IPS DF 4.7 (cell line): ENCODE results near the gene SERPINA10.
"Not testable (repeated sequence)": the region's sequence is repeated elsewhere in the genome, so short reads cannot be mapped to it uniquely, and the experiment has no call there.

Experiments
- DNase-seq: peaks from one replicate; pipeline ENCODE4 v3.0.0-alpha.2; 2013; ENCODE audit warnings: low spot score; ENCODE audit errors: extremely low read depth

SERPINA10 gene

DNA sequence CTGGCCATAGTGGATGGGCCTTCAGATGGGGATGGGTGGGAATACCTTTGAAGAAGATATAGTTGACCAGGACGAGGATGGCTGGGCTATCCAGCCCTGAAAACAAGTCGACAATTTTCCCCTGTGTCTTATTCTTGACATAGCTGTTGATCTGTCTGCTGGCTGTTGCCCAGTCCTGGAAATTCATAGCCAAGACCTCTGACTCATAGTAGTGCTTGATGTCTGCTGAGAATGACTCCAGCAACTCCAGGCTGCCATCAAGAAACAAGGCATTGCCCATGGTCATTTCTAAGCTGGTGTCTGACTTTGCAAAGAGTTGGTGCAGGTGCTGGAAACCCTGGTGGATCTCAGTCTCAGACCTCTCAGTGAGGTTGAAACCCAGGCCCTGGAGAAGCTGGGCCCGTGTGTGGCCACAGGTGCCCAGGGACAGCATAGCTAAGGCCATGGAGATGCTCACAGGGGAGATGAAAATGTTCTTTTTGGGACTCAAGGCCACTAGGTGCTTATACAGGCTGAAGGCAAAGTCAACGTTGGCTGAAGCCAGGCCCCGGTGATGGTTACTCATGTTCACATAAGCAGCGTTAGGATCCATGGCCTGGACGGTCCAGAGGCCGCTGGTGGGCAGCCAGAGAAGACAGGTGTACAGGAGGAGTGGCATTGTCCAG, 21.1 kb upstream of the SERPINA10 start:
- DNase-seq, result no peak

DNA sequence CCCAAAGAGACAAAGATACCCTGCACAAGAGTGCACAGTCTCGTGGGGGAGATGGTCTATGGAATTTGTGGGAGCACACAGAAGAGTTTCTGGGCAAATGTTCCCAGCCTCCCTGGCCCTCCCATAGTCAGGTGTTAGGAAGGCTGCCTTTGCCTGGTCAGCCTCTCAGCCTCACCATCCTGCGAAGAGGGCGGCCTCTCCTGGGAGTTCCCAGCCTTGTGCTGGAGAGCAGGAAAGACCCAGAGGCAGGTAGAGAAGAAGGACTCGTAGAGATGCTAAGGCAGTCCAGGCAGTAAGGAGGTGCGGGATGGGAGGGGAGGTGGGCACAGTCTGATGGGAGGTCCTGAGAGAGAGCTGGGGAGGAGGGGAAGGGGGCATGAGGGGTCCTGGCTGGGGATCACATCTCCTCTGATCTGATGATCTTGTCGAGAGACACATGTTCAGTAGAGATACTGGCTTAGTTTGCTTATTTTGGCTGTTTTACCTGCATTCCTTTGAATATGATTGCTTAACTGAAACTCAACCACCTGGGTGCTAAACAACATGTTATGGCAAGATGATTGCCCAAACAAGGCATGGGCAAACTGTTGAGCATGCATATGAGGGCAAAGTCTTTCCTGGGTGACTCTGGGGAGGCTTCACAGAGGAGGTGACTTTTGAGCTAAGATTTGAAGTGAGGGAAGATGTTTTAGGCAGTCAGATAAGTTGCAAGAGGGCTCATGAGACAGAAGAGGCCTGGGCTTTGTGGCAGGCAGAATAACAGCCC, 19.6 kb upstream of the SERPINA10 start:
- DNase-seq, result no peak

- no peak for DNase-seq
Observed at GRCh38 chr14:94310248-94310647, 17.2 kb upstream of the SERPINA10 start.

- no peak for DNase-seq
Observed at GRCh38 chr14:94309721-94310120, 16.7 kb upstream of the SERPINA10 start.

DNA sequence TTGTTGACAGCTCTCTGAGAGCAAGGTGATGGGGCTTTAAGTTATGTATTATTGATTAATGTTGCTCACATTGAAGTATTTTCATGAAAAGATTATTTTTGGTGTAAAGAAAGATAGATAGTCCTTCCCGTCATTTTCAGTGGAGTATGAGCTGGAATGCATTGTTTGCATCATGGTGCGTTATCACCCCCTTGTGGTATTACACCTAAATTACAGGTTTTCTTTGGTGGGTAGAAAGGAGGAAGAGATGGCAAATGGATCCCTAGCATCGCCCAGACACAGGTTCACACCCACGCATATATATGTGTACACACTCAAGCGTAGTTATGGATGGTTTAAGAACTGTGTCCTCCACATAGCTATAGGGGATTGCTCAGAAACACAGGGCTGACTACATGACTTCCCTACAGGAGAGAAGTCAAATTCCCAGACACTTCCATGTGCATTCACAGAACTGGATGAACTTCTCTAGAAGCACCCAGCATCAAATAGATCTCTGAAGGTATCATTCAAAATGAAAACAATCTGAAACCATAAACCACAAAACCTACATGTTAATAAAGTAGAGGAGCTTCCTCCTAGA, 14.4 kb upstream of the SERPINA10 start:
- peak; percentile 49 for DNase-seq

GRCh38 chr14:94306047-94306978, 13.2 kb upstream of the SERPINA10 start:
- DNase-seq, result no peak

DNA sequence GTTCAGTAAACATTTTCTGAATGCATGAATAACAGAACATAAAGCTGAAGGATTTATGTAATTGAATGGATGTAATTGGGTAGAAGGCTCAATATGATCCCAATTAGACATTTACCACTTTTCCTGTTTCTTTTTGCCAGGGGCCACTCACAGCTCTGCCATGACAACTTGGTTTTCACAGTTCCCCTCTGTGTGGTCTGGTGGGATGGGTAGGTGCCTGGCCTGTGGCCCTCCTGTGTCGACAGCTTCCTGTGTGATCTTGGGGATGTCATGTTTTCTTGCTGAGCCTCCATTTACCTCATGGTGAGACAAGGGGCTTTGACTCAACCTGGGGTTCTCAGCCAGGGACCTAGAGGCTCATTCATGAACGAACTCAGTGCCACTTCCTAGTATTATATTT, 12.6 kb upstream of the SERPINA10 start:
- no peak for DNase-seq

- DNase-seq, result no peak
Observed at GRCh38 chr14:94304243-94304642, 11.2 kb upstream of the SERPINA10 start.

DNA sequence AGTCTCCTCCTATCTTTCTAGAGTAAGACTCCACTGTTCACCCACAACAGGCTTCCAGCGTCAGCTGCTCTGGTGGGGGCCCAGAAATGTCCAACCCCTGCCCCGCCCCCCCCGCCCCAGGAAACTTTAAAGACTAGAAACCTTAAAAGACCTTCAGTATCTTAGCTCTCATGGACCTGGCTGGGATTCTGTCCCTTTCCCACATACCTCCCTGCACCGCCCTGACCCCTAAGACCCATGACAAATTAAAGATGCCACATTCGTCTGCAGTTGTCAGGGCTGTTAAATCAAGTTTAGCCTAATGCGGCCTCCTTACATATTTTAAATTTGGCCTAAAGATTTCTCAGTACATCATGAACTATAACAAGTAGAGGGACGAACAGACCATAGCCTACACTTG, 10.0 kb upstream of the SERPINA10 start:
- no peak for DNase-seq

DNA sequence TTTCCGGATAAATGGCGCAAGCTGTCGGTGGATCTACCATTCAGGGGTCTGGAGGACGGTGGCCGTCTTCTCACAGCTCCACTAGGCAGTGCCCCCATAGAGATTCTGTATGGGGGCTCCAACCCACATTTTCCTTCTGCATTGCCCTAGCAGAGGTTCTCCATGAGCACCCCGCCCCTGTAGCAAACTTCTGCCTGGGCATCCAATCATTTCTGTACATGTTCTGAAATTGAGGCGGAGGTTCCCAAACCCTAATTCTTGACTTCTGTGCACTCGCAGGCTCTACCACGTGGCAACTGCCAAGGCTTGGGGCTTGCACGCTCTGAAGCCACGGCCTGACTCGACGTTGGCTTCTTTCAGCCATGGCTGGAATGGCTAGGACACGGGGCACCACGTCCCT, 5.1 kb upstream of the SERPINA10 start:
- DNase-seq, result no peak

DNA sequence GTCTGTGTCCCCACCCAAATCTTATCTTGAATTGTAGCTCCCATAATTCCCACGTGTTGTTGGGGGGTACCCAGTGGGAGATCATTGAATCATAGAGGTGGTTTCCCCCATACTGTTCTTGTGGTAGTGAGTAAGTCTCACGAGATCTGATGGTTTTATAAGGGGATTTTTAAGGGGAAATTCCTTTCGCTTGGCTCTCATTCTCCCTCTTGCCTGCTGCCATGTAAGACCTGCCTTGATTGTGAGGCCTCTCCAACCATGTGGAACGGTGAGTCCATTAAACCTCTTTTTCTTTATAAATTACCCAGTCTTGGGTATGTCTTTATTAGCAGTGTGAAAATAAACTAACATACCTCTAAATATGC, 3.1 kb upstream of the SERPINA10 start:
- not testable (repeated sequence) for DNase-seq

DNA sequence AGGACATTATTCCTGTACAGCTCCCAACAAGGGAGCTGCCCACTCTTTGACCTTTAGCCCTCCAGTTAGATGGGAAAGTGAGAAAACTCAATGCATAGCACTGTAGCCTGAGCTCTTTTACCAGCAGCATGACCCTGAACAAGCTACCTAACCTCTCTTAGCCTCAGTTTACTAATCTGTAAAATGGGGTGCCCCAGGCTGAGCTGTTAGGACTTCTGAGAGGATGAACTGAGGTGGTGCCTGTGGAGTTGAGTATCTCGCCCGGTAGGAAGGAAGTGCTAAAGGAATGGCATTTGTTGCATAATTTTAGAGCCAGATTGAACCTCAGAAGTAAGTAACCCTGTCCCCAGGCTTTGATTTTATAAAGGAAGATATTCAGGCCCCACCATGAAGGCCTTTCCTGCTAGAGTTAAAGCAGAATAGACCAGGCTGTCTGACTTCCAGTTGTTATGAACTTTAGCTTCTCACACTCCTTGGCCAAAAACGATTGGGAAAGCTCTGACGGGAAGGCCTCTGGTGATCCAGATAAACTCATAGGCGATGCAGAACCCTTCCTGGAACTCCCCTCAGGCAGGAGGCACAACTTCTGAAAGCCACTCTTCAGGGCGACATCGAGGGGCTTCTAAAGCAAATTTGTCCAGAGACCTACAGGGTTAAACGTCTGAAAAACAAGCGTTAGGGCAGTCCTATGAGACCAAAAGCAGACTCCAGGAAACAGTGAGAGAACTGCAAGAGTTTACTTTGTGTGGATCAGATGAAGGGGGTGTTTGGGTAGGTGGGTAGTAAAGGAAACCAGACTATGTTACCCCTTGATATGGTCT, 2.5 kb upstream of the SERPINA10 start:
- no peak for DNase-seq

DNA sequence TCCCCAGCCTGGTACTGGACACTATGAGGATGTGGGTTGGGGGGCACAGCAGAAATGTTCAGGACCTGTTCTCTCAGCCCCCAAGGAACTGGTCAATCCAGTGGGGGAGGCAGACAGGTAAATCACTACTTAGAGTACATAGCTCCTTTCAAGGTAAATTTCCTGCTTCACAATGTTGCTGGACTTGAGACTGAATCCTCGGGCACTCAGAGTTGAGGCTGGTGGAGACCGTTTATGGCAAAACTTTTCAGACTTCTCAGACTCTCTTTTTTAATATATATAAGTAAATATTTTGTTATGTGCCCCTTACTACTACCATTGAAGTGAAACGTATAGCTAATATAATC, 483 bp upstream of the SERPINA10 start:
- no peak for DNase-seq

DNA sequence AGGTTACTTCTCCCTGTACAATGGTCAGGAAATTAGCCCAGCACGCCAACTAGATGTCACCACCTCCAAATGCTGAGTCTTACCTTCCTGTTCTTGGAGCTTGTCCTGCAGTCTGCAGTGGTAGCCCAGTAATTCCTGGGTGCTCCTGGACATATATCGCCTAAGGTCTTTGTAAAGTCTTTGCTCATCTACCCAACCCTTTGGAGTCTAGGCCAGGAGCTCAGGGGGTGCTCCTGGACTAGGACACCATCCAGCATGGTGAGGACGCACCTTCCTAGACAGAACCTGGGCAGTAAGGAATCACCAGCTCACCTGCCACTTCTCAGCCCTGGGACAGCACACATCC, 569 bp downstream of the SERPINA10 start:
- DNase-seq, result no peak

DNA sequence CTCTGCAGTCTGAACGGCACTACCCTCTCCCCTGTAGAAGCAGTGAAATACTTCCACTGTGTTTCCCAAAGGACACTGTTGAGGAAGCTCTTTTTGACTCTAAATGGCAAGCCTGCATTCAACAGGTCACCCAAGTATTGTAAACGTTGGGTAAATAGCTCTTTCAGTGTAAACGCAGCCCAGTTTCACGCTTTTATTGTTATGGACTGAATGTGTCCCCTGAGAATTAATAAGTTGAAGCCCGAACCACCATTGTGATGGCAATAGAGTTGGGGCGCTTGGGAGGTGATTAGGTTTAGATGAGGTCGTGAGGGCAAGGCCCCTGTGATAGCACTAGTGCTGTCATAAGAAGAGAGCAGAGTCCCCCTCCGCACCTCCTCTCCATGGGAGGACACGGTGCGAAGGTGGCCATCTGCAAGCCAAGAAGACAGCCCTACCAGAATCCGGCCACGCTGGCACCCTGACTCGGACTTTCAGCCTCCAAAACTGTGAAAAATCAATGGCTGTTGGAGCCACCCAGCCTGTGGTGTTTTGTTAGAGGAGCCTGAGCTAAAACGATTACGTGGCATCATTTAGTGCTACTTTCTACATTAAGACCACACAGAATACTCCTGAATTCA, 1.1 kb downstream of the SERPINA10 start:
- no peak for DNase-seq

DNA sequence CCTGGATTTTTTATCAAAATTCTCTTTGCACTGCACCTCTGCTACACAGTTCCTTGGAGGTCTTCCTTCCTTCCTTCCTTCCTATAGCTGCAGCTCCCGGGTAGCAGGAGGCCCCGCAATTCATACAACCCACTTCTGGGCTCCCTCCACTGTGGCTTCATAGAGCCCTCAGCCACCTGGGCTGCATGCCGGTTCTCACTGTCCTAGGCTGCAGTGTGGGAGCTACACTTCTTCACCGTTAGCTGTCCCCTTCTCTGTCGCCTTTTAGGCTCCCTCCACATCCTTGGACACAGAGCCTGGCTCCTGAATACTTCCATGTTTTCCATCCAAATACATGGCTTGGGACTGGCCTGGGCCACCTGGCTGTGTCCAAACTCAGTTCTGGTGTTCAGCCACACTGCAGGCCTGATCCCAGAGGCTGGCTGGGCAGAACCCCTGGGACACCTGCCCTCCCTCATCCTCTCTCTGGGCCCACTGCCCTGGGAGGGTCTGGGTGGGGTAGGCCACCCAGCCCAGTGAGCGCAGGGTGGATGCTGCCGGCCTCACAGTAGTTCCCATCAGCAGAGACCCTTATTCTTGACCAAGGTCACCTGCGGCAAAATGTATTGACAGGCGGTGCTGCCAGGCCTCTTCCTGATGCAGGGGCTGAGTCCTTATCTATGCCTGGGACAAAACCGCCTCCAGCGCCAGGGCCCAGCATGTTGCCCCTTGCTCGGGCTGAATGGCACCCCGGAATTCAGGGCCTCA, 1.7 kb downstream of the SERPINA10 start:
- no peak for DNase-seq

DNA sequence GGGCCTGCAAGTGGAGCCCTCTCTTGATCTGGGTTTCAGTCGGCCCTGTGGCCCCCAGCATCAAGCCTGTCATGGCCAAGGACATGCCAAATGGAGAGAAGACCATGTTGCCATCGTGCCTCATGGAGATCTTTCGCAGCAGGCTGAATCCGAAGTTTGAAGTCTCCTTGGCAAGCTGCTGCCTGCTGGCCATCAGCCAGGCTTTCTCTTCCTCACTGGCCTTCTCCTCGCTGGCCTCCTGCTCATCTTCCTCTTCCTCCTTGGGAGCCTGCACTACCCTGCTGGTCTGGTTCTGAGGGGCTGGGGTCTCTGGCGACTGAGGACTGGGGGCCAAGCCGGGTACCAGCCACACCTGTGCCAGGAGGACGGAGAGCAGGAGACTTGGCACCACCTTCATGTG, 2.9 kb downstream of the SERPINA10 start:
- no peak for DNase-seq

DNA sequence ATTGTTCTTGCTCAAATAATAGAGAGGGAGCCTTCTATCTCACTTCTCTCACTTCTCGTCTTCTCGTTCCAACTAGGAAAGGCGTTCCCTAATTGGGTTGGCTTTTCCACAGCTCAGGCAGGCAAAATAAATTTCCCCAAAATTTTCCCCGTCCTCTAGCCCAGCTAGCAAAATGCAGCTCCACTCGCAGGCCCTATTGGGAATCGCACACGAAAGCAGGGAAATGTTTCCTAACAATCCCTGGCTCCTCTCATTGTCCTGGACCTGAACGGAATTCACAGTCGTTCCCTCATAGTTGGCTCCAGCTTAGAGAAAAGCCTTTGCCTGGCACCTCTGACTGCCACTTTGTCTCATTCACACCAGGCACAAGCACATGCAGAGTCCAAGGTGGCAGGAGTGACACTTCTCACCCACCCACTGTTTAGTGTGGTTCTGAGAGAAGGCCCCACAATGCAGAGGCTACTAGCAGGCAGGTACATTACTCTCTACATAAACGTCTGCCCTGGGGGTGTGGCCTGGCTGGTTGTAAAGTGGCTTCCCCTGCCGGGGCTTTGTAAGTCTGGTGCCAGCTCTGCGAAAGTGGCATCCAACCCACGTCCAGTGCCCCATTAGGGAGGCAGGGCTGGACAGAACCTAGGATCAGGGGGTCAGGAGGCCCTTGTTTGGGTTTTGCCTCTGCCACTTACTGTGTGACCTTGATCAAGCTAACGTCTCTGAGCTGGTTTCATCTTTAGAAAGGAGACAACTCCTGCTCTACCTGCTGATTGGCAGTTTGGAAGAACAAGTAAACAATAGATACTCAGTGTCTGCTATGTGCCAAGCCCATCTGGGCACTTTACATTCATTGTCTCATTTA, 4.2 kb downstream of the SERPINA10 start:
- DNase-seq, result peak; percentile 7

DNA sequence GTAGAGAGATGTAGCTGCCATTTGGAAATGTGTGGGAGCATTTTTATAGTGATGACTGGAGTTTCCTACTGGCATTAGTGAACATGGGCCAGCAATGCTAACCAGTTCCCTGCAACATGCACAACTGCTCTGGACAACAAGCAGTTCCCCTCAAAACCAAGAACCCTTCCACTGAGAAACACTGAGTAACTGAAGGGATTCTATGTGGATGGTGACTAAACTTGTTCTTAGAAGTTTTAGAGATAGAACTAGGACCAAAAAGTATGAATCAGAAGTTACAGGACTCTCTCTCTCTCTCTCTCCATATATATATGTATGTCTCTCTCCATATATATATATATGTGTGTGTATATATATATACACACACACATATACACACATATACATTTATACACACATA, 7.9 kb downstream of the SERPINA10 start:
- DNase-seq, result no peak
